Bronchial smooth muscle cell (primary cell): ENCODE data around the gene COL9A1. TPM values are rescaled to one million over a fixed set of nuclear protein-coding genes. Genes with fewer than 3 reads are reported as not detected.

ENCODE experiments used
- total RNA-seq: library from RNA; depleted of rRNA; stranded (reverse); fragments of >200 nt; gene quantifications from 2 replicates; pipeline ENCODE4 v1.2.1, GENCODE V29; 2014

COL9A1 gene
- total RNA-seq, result not detected in 2 replicates

DNA sequence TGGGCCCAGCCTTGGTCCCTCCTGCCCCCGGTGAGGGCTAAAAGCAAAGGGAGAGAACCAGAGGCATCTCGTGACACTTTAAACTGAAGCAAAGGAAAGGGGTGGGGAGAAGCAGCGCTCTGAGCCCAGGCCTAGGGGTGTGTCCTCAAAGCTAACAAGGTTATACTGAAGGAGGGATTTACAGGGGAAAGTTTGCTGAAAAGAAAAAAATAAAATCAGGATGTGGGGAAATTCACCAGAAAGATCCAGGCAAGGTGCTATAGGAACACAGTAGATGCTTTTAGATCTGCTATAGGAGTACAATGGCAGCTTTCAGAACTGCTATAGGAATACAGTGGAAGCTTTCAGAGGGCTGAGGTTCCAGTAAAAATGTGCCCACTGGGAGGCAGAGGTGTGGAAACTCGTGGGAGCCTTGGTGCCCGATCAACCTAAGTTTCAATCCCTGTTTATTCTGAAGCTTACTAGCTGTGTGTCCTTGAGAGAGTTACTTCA is at the start of gene COL9A1:
TSS of gene COL9A1 (minus strand) at position 51 of the 492 bp plus-strand sequence. CDS start 160 bp downstream, outside the sequence.

Other genes starting within 250 kb of the COL9A1 start
- gene FAM135A, start 110.4 kb upstream of the COL9A1 start, total RNA-seq, result 4.9 and 6.6 TPM in 2 replicates